ENCODE data around the gene PSMB3.
"Not testable (repeated sequence)": the region's sequence is repeated elsewhere in the genome, so short reads cannot be mapped to it uniquely, and the experiment has no call there.

Gene PSMB3

DNA sequence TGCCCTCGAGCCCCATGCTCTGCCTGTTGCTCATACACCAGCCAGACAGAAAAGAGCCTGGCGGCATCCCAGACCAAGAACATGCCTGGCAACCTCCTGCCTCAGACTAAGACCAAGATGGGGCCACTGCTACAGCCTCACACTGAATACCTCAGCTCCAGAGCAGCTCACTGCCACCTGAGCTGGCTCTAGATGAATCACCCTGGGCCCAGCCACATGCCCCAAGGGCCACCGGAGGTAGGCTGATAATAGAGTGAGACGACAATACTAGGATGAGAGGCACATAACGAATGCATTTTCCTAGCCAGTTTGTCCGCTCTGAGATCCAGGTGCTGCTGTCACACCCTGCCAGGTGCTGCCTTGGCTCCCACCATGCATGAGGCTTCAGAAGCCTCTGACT lies 33.8 kb downstream of the PSMB3 start:
- Histone ChIP-seq H3K9me3 (ENCODE audit: control insufficient read depth, insufficient read depth, low read length) (no peaks in the 10 kb centered on the region), H3K27me3 (ENCODE audit: control insufficient read depth, insufficient read depth, low read length) (no peaks in the 10 kb centered on the region), H3K36me3 (ENCODE audit: control insufficient read depth, insufficient read depth, low read length) (peaks cover 22% of the 10 kb centered on the region), H3K4me1 (ENCODE audit: control insufficient read depth, insufficient read depth, low read length) (no peaks in the 10 kb centered on the region), H3K4me3 (ENCODE audit: low read length) (no peak overlapping the region), H3K27ac (ENCODE audit: low read length) (no peak overlapping the region)
- no CpG with 5 or more reads among the region's 6 CpGs for WGBS (ENCODE audit: insufficient coverage, insufficient read length)
- DNase-seq (ENCODE audit: low read depth, low spot score): no peak

GRCh38 chr17:38787999-38788398 lies 35.5 kb downstream of the PSMB3 start:
- WGBS (ENCODE audit: insufficient coverage, insufficient read length): no CpG with 5 or more reads among the region's 4 CpGs
- DNase-seq (ENCODE audit: low read depth, low spot score); H3K9me3 ChIP-seq (ENCODE audit: control insufficient read depth, insufficient read depth, low read length); H3K4me3 ChIP-seq (ENCODE audit: low read length); H3K4me1 ChIP-seq (ENCODE audit: control insufficient read depth, insufficient read depth, low read length); H3K27ac ChIP-seq (ENCODE audit: low read length); H3K27me3 ChIP-seq (ENCODE audit: control insufficient read depth, insufficient read depth, low read length): not testable (repeated sequence)
- peaks cover 17% of the 10 kb centered on the region for H3K36me3 ChIP-seq (ENCODE audit: control insufficient read depth, insufficient read depth, low read length)

DNA sequence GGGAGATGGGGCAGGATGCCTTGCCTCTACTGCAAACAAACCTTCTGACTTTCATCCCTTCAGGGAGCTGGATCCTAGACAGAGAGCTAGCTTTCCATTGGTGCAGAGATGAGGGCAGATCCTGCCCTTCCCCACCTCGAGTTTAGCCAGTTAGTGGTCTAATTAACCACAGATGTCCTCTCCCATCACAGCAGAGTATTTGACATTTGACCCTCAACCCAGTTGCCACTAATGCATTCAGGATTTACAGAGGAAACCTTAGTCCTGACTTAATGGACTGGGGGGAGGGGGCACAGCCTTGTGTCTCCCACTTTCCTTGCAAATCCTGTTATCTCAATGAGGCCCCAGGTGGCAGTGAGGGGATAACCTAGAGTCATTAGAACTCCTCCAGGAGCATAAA lies 36.6 kb downstream of the PSMB3 start:
- Histone ChIP-seq H3K27ac (ENCODE audit: low read length) (no peak overlapping the region), H3K4me1 (ENCODE audit: control insufficient read depth, insufficient read depth, low read length) (no peaks in the 10 kb centered on the region), H3K27me3 (ENCODE audit: control insufficient read depth, insufficient read depth, low read length) (no peaks in the 10 kb centered on the region), H3K4me3 (ENCODE audit: low read length) (no peak overlapping the region), H3K9me3 (ENCODE audit: control insufficient read depth, insufficient read depth, low read length) (no peaks in the 10 kb centered on the region), H3K36me3 (ENCODE audit: control insufficient read depth, insufficient read depth, low read length) (peaks cover 12% of the 10 kb centered on the region)
- no CpG with 5 or more reads among the region's 1 CpG for WGBS (ENCODE audit: insufficient coverage, insufficient read length)
- DNase-seq (ENCODE audit: low read depth, low spot score): no peak

DNA sequence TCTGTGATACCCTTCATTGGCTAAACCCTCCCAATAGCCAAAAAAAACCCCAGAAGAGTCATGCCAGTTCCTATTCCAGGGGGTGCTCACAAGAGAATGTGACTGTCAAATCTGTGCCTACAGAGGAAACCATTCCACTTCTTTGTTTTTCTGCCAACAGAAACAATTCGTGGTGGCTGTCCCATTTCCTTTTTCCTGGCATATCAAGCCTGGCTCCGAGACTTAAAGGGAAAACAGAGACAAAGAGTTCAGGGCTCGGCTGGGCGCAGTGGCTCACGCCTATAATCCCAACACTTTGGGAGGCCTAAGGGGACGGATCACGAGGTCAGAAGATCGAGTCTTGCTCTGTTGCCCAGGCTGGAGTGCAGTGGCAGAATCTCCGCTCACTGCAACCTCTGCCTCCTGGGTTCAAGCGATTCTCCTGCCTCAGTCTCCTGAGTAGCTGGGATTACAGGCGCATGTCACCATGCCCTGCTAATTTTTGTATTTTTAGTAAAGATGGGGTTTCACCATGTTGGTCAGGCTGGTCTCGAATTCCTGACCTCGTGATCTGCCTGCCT lies 37.7 kb downstream of the PSMB3 start:
- H3K9me3 ChIP-seq (ENCODE audit: control insufficient read depth, insufficient read depth, low read length); DNase-seq (ENCODE audit: low read depth, low spot score); H3K27ac ChIP-seq (ENCODE audit: low read length); H3K4me1 ChIP-seq (ENCODE audit: control insufficient read depth, insufficient read depth, low read length); H3K27me3 ChIP-seq (ENCODE audit: control insufficient read depth, insufficient read depth, low read length); H3K4me3 ChIP-seq (ENCODE audit: low read length); H3K36me3 ChIP-seq (ENCODE audit: control insufficient read depth, insufficient read depth, low read length): not testable (repeated sequence)
- WGBS (ENCODE audit: insufficient coverage, insufficient read length): no CpG with 5 or more reads among the region's 13 CpGs

- Histone ChIP-seq H3K27ac (ENCODE audit: low read length) (no peak overlapping the region), H3K27me3 (ENCODE audit: control insufficient read depth, insufficient read depth, low read length) (no peaks in the 10 kb centered on the region), H3K36me3 (ENCODE audit: control insufficient read depth, insufficient read depth, low read length) (peaks cover 5% of the 10 kb centered on the region), H3K4me1 (ENCODE audit: control insufficient read depth, insufficient read depth, low read length) (no peaks in the 10 kb centered on the region), H3K4me3 (ENCODE audit: low read length) (no peak overlapping the region), H3K9me3 (ENCODE audit: control insufficient read depth, insufficient read depth, low read length) (no peaks in the 10 kb centered on the region)
- DNase-seq (ENCODE audit: low read depth, low spot score): no peak
- WGBS (ENCODE audit: insufficient coverage, insufficient read length): no CpG with 5 or more reads among the region's 5 CpGs
Measured at GRCh38 chr17:38791162-38791561, 38.6 kb downstream of the PSMB3 start.

- no CpG with 5 or more reads among the region's 5 CpGs for WGBS (ENCODE audit: insufficient coverage, insufficient read length)
- H3K4me1 ChIP-seq (ENCODE audit: control insufficient read depth, insufficient read depth, low read length): no peaks in the 10 kb centered on the region
- H3K36me3 ChIP-seq (ENCODE audit: control insufficient read depth, insufficient read depth, low read length): no peaks in the 10 kb centered on the region
- H3K27ac ChIP-seq (ENCODE audit: low read length): no peak overlapping the region
- no peak overlapping the region for H3K4me3 ChIP-seq (ENCODE audit: low read length)
- no peaks in the 10 kb centered on the region for H3K9me3 ChIP-seq (ENCODE audit: control insufficient read depth, insufficient read depth, low read length)
- no peak for DNase-seq (ENCODE audit: low read depth, low spot score)
- no peaks in the 10 kb centered on the region for H3K27me3 ChIP-seq (ENCODE audit: control insufficient read depth, insufficient read depth, low read length)
Measured at GRCh38 chr17:38794221-38794620, 41.7 kb downstream of the PSMB3 start.

- DNase-seq (ENCODE audit: low read depth, low spot score): no peak
- Histone ChIP-seq H3K4me3 (ENCODE audit: low read length) (no peak overlapping the region), H3K27ac (ENCODE audit: low read length) (no peak overlapping the region), H3K4me1 (ENCODE audit: control insufficient read depth, insufficient read depth, low read length) (no peaks in the 10 kb centered on the region), H3K9me3 (ENCODE audit: control insufficient read depth, insufficient read depth, low read length) (no peaks in the 10 kb centered on the region), H3K27me3 (ENCODE audit: control insufficient read depth, insufficient read depth, low read length) (no peaks in the 10 kb centered on the region), H3K36me3 (ENCODE audit: control insufficient read depth, insufficient read depth, low read length) (no peaks in the 10 kb centered on the region; the same call in 1 of the 2 replicates)
- no CpG with 5 or more reads among the region's 5 CpGs for WGBS (ENCODE audit: insufficient coverage, insufficient read length)
Measured at GRCh38 chr17:38796451-38797157, 44.1 kb downstream of the PSMB3 start.

- Histone ChIP-seq H3K9me3 (ENCODE audit: control insufficient read depth, insufficient read depth, low read length) (no peaks in the 10 kb centered on the region), H3K4me3 (ENCODE audit: low read length) (no peak overlapping the region)
- WGBS (ENCODE audit: insufficient coverage, insufficient read length): no CpG with 5 or more reads among the region's 5 CpGs
Measured at GRCh38 chr17:38797158-38797490, 44.6 kb downstream of the PSMB3 start.

GRCh38 chr17:38797828-38798227 lies 45.3 kb downstream of the PSMB3 start:
- no peaks in the 10 kb centered on the region for H3K27me3 ChIP-seq (ENCODE audit: control insufficient read depth, insufficient read depth, low read length)
- no peak for DNase-seq (ENCODE audit: low read depth, low spot score)
- no peak overlapping the region for H3K4me3 ChIP-seq (ENCODE audit: low read length)
- no CpG with 5 or more reads among the region's 6 CpGs for WGBS (ENCODE audit: insufficient coverage, insufficient read length)
- no peaks in the 10 kb centered on the region; the same call in 1 of the 2 replicates for H3K36me3 ChIP-seq (ENCODE audit: control insufficient read depth, insufficient read depth, low read length)
- no peak overlapping the region for H3K27ac ChIP-seq (ENCODE audit: low read length)
- H3K9me3 ChIP-seq (ENCODE audit: control insufficient read depth, insufficient read depth, low read length): no peaks in the 10 kb centered on the region
- H3K4me1 ChIP-seq (ENCODE audit: control insufficient read depth, insufficient read depth, low read length): no peaks in the 10 kb centered on the region

More at GRCh38 chr17:38797158-38797490, 44.6 kb downstream of the PSMB3 start:
- Histone ChIP-seq H3K27me3 (ENCODE audit: control insufficient read depth, insufficient read depth, low read length) (no peaks in the 10 kb centered on the region), H3K4me1 (ENCODE audit: control insufficient read depth, insufficient read depth, low read length) (no peaks in the 10 kb centered on the region), H3K27ac (ENCODE audit: low read length) (no peak overlapping the region), H3K36me3 (ENCODE audit: control insufficient read depth, insufficient read depth, low read length) (no peaks in the 10 kb centered on the region; the same call in 1 of the 2 replicates)
- no peak for DNase-seq (ENCODE audit: low read depth, low spot score)

GRCh38 chr17:38798614-38799500 lies 46.3 kb downstream of the PSMB3 start:
- Histone ChIP-seq H3K4me3 (ENCODE audit: low read length) (peak overlapping the region; percentile 58), H3K36me3 (ENCODE audit: control insufficient read depth, insufficient read depth, low read length) (no peaks in the 10 kb centered on the region; the same call in 1 of the 2 replicates), H3K27ac (ENCODE audit: low read length) (no peak overlapping the region), H3K4me1 (ENCODE audit: control insufficient read depth, insufficient read depth, low read length) (no peaks in the 10 kb centered on the region), H3K27me3 (ENCODE audit: control insufficient read depth, insufficient read depth, low read length) (no peaks in the 10 kb centered on the region), H3K9me3 (ENCODE audit: control insufficient read depth, insufficient read depth, low read length) (no peaks in the 10 kb centered on the region)
- no CpG with 5 or more reads among the region's 53 CpGs for WGBS (ENCODE audit: insufficient coverage, insufficient read length)
- DNase-seq (ENCODE audit: low read depth, low spot score): no peak
